ENCODE results near the gene GPR45. TPM values are rescaled to one million over a fixed set of nuclear protein-coding genes. Genes with fewer than 3 reads are reported as not detected.

The GPR45 gene
- total and polyA plus RNA-seq, 2 of the 13 experiments (the other 11 are each of a cell fraction or from before 2014, with no cell fraction given): not detected

GRCh38 chr2:105262651-105263091 lies 21.1 kb downstream of the GPR45 start:
- TF ChIP-seq REXO4 (CRISPR knock-in tag; IDR thresholded peaks at IDR 0.05; ENCODE audit: borderline replicate concordance) (no peak), HOXA3 (CRISPR knock-in tag; IDR thresholded peaks at IDR 0.05) (no peak), PAWR (CRISPR knock-in tag; IDR thresholded peaks at IDR 0.05; ENCODE audit: borderline replicate concordance) (no peak), ZNF574 (CRISPR knock-in tag; IDR thresholded peaks at IDR 0.05) (no peak), ZNF496 (CRISPR knock-in tag; IDR thresholded peaks at IDR 0.05; ENCODE audit: insufficient replicate concordance) (no peak)
- BruUV-seq (replicated peaks): no TSS peak
- H3K36me3 ChIP-seq (replicated peaks in 1 of 2; ENCODE audit: control insufficient read depth in 1 of 2, insufficient read depth in 2 of 2, low read length in 2 of 2): peaks cover 11 to 19% of the 10 kb centered on the region in 2 experiments
- CTCF ChIA-PET (ENCODE audit: low intra/inter-chr PET ratio, low total read pairs): no interaction called here
- H3K9ac ChIP-seq (ENCODE audit: insufficient read depth, low read depth, low read length): no peak overlapping the region
- no peaks in the 10 kb centered on the region for H3K27me3 ChIP-seq (ENCODE audit: control insufficient read depth in 1 of 2, insufficient read depth in 2 of 2, low read length in 2 of 2)
- no peak overlapping the region for H3K27ac ChIP-seq (ENCODE audit: extremely low read length, insufficient read depth, low read length)
- no peak overlapping the region for H3K4me2 ChIP-seq (ENCODE audit: low read depth, low read length)
- ATAC-seq (no peak), DNase-seq (ENCODE audit: low spot score) (no peak), FAIRE-seq (no peak)
- in situ Hi-C loops (cut with HindIII; ENCODE audit: extremely low pct_ligation_motif_present, low pct_unique_long_range_greater_than_20kb): no loop called here
- no peak overlapping the region for H2AFZ ChIP-seq (ENCODE audit: low read length)
- H3K4me3 ChIP-seq (replicated peaks in 1 of 3; ENCODE audit: insufficient read depth in 1 of 3, low read depth in 2 of 3, low read length in 3 of 3): no peak overlapping the region
- H3K79me2 ChIP-seq (ENCODE audit: insufficient read depth, low read length): no peaks in the 10 kb centered on the region
- H4K20me1 ChIP-seq (ENCODE audit: insufficient read depth, low read length): no peaks in the 10 kb centered on the region
- 92% methylated on average over 10 of the region's 10 CpGs for WGBS (ENCODE audit: low lambda C conversion rate)
- no peaks in the 10 kb centered on the region for H3K9me3 ChIP-seq (ENCODE audit: low read length)
- POLR2A ChIA-PET: no interaction called here
- intact Hi-C loops (cut with micrococcal nuclease; ENCODE audit: unreplicated experiment): no loop called here
- no peaks in the 10 kb centered on the region for H3K4me1 ChIP-seq (ENCODE audit: insufficient read depth, low read length)

GRCh38 chr2:105269426-105269825 lies 27.9 kb downstream of the GPR45 start:
- ATAC-seq (no peak), FAIRE-seq (no peak), DNase-seq (ENCODE audit: low spot score) (no peak)
- H3K27ac ChIP-seq (ENCODE audit: extremely low read length, insufficient read depth, low read length): no peak overlapping the region
- H3K79me2 ChIP-seq (ENCODE audit: insufficient read depth, low read length): no peaks in the 10 kb centered on the region
- no peak overlapping the region for H3K4me2 ChIP-seq (ENCODE audit: low read depth, low read length)
- H3K9ac ChIP-seq (ENCODE audit: insufficient read depth, low read depth, low read length): no peak overlapping the region
- BruUV-seq (replicated peaks): no TSS peak
- TF ChIP-seq ZBTB39 (CRISPR knock-in tag; IDR thresholded peaks at IDR 0.05) (no peak), STAT5B (CRISPR knock-in tag; IDR thresholded peaks at IDR 0.05) (no peak), ATM (IDR thresholded peaks at IDR 0.05; ENCODE audit: borderline replicate concordance) (no peak), KAT2B (IDR thresholded peaks at IDR 0.05; ENCODE audit: borderline replicate concordance, low read depth, low read length) (no peak), FOXM1 (CRISPR knock-in tag; IDR thresholded peaks at IDR 0.05) (no peak), KAT7 (CRISPR knock-in tag; IDR thresholded peaks at IDR 0.05; ENCODE audit: borderline replicate concordance) (no peak)
- H4K20me1 ChIP-seq (ENCODE audit: insufficient read depth, low read length): no peaks in the 10 kb centered on the region
- no peaks in the 10 kb centered on the region for H3K9me3 ChIP-seq (ENCODE audit: low read length)
- in situ Hi-C loops (cut with HindIII; ENCODE audit: extremely low pct_ligation_motif_present, low pct_unique_long_range_greater_than_20kb) (no loop called here), intact Hi-C loops (cut with micrococcal nuclease; ENCODE audit: unreplicated experiment) (no loop called here)
- POLR2A ChIA-PET: no interaction called here
- H2AFZ ChIP-seq (ENCODE audit: low read length): no peak overlapping the region
- H3K27me3 ChIP-seq (ENCODE audit: control insufficient read depth in 1 of 2, insufficient read depth in 2 of 2, low read length in 2 of 2): no peaks in the 10 kb centered on the region
- no peaks in the 10 kb centered on the region for H3K4me1 ChIP-seq (ENCODE audit: insufficient read depth, low read length)
- H3K4me3 ChIP-seq (replicated peaks in 1 of 3; ENCODE audit: insufficient read depth in 1 of 3, low read depth in 2 of 3, low read length in 3 of 3): no peak overlapping the region
- CTCF ChIA-PET (ENCODE audit: low intra/inter-chr PET ratio, low total read pairs): no interaction called here
- 98% methylated on average over 11 of the region's 21 CpGs for WGBS (ENCODE audit: low lambda C conversion rate)
- H3K36me3 ChIP-seq (replicated peaks in 1 of 2; ENCODE audit: control insufficient read depth in 1 of 2, insufficient read depth in 2 of 2, low read length in 2 of 2): peaks cover 46 to 86% of the 10 kb centered on the region in 2 experiments
